B cell (primary cell): ENCODE data around the gene ATRAID. TPM values are rescaled to one million over a fixed set of nuclear protein-coding genes. Genes with fewer than 3 reads are reported as not detected.

Source experiments
- ATAC-seq: fragments of 200-7000 bp; cut with Tn5 transposase; one replicate; pipeline ENCODE4 v1.10.0; 2021; ENCODE audit warnings: low read depth, mild to moderate bottlenecking, moderate number of reproducible peaks, moderate library complexity
- CTCF ChIA-PET: fragments of 350-600 bp; sonication (Branson Sonifier 250); formaldehyde crosslinking; loops from one replicate; lab custom pipeline; 2021; ENCODE audit warnings: antibody characterized with exemption, inconsistent platforms; lab: Charles Lee
- POLR2A ChIA-PET: fragments of 350-600 bp; sonication (Branson Sonifier 250); formaldehyde crosslinking; loops from one replicate; lab custom pipeline; 2021; ENCODE audit warnings: antibody characterized with exemption; lab: Charles Lee
- DNase-seq: peaks from one replicate; pipeline ENCODE4 v3.0.0; 2013
- H2AFZ ChIP-seq: 2 replicates; pipeline ENCODE4 v1.6.1; 2012; ENCODE audit warnings: mild to moderate bottlenecking, low read depth, low read length; ENCODE audit not compliant: insufficient read depth, poor library complexity, severe bottlenecking
- H3K27ac ChIP-seq, 2 donors: 1 replicate in 1 of 2; 2 replicates in 1 of 2; pipeline ENCODE4 v1.5.1; 2012 to 2013; ENCODE audit warnings: low read length in 2 of 2, mild to moderate bottlenecking in 2 of 2, moderate library complexity in 1 of 2
- H3K27me3 ChIP-seq, 4 experiments: fragments of 200-600 bp in 1 of 4; sonication (generic) in 1 of 4; replicated peaks in 1 of 4; 1 replicate in 2 of 4; 2 replicates in 2 of 4; pipeline versions ENCODE4 v1.6.1 to v1.7.0; 2013 to 2016; ENCODE audit warnings: low read length in 3 of 4, mild to moderate bottlenecking in 2 of 4, mixed read lengths in 1 of 4, moderate library complexity in 1 of 4; ENCODE audit not compliant: insufficient read depth in 4 of 4, control insufficient read depth in 3 of 4; ENCODE audit errors: control extremely low read depth in 1 of 4
- H3K36me3 ChIP-seq, 2 experiments: replicated peaks in 1 of 2; 1 replicate in 1 of 2; 2 replicates in 1 of 2; pipeline versions ENCODE4 v1.6.1 to v1.7.1; 2013; ENCODE audit warnings: low read length in 1 of 2; ENCODE audit not compliant: insufficient read depth in 2 of 2, control insufficient read depth in 1 of 2; ENCODE audit errors: control extremely low read depth in 1 of 2, extremely low read depth in 1 of 2
- H3K4me1 ChIP-seq, 2 donors: fragments of 200-600 bp in 1 of 2; sonication (generic) in 1 of 2; 1 replicate in 1 of 2; 2 replicates in 1 of 2; pipeline versions ENCODE4 v1.5.1 to v1.6.1; 2013 to 2017; ENCODE audit warnings: low read length in 2 of 2; ENCODE audit not compliant: control insufficient read depth in 2 of 2, insufficient read depth in 2 of 2
- H3K4me2 ChIP-seq: replicated peaks from 2 replicates; pipeline ENCODE3; 2012; ENCODE audit warnings: mild to moderate bottlenecking, low read depth, low read length; ENCODE audit not compliant: poor library complexity, severe bottlenecking
- H3K4me3 ChIP-seq, 5 experiments: fragments of 200-600 bp in 1 of 5; sonication (generic) in 1 of 5; 1 replicate in 3 of 5; 2 replicates in 2 of 5; pipeline versions ENCODE4 v1.5.1 to v1.7.0; 2011 to 2016; ENCODE audit warnings: low read length in 4 of 5, mild to moderate bottlenecking in 4 of 5, low read depth in 2 of 5, control low read depth in 1 of 5, moderate library complexity in 1 of 5; ENCODE audit not compliant: insufficient read depth in 1 of 5; ENCODE audit errors: control extremely low read depth in 1 of 5, extremely low read depth in 1 of 5
- H3K79me2 ChIP-seq: fragments of 200-600 bp; sonication (generic); one replicate; pipeline ENCODE4 v1.6.0; 2016; ENCODE audit warnings: low read length; ENCODE audit not compliant: control insufficient read depth, insufficient read depth
- H3K9ac ChIP-seq: fragments of 200-600 bp; sonication (generic); 2 replicates; pipeline ENCODE4 v1.6.1; 2017; ENCODE audit warnings: mild to moderate bottlenecking, low read length, moderate library complexity
- H3K9me3 ChIP-seq, 3 donors: one replicate each; pipeline versions ENCODE4 v1.6.1 to v1.7.1; 2013; ENCODE audit warnings: low read length in 2 of 3; ENCODE audit not compliant: control insufficient read depth in 2 of 3, insufficient read depth in 1 of 3; ENCODE audit errors: control extremely low read depth in 1 of 3
- H4K20me1 ChIP-seq: 2 replicates; pipeline ENCODE4 v1.6.0; 2012; ENCODE audit warnings: mild to moderate bottlenecking, low read length; ENCODE audit not compliant: insufficient read depth, control insufficient read depth, poor library complexity, severe bottlenecking
- H3K27ac Mint-ChIP-seq: one replicate; pipeline ENCODE4 v1.8.0; 2021; ENCODE audit warnings: mixed read lengths
- H3K27me3 Mint-ChIP-seq: one replicate; pipeline ENCODE4 v1.8.0; 2021; ENCODE audit warnings: mixed read lengths
- H3K4me1 Mint-ChIP-seq: one replicate; pipeline ENCODE4 v1.8.0; 2021; ENCODE audit warnings: mixed read lengths
- H3K4me3 Mint-ChIP-seq: one replicate; pipeline ENCODE4 v1.8.0; 2021; ENCODE audit warnings: mixed read lengths
- H3K9me3 Mint-ChIP-seq: one replicate; pipeline ENCODE4 v1.8.0; 2022; ENCODE audit warnings: mixed read lengths; ENCODE audit not compliant: insufficient read depth
- EZH2 ChIP-seq: IDR thresholded peaks from 2 replicates; pipeline ENCODE4 v1.6.1; 2012; ENCODE audit warnings: borderline replicate concordance, low read depth, mild to moderate bottlenecking, moderate library complexity, low read length; ENCODE audit not compliant: insufficient read depth, poor library complexity, severe bottlenecking
- WGBS: methylation state at CpG from one replicate; pipeline ENCODE4 v1.1.5; 2013; ENCODE audit warnings: missing lambda C conversion rate; ENCODE audit not compliant: insufficient coverage; 5-methylcytosine and 5-hydroxymethylcytosine counted together
- intact Hi-C: fragments of 100-400 bp; cut with micrococcal nuclease; formaldehyde crosslinking; loops from one replicate; pipeline ENCODE4 v1.10.0; 2022
- polyA plus RNA-seq: library from polyadenylated mRNA; depleted of rRNA; stranded (reverse); fragments of >200 nt; gene quantifications from 2 replicates; pipeline ENCODE4 v1.2.3, GENCODE V29; 2012
- total RNA-seq, 2 donors: library from RNA; stranded (reverse); fragments of 120-200 nt in 1 of 2; gene quantifications; 1 replicate in 1 of 2; 2 replicates in 1 of 2; pipeline versions ENCODE4 v1.2.3 to v1.2.4, GENCODE V29; 2013 to 2022
- TF ChIP-seq, protein P1 (sequence below): fragments of 200-600 bp; IDR thresholded peaks from one replicate; pipeline ENCODE4 v1.8.0; 2022; ENCODE audit warnings: antibody characterized with exemption, mild to moderate bottlenecking

The ATRAID gene
- total and polyA plus RNA-seq, 2 donors (not counting 1 experiment from before 2014, with no cell fraction given): 88.8 to 117 TPM

DNA sequence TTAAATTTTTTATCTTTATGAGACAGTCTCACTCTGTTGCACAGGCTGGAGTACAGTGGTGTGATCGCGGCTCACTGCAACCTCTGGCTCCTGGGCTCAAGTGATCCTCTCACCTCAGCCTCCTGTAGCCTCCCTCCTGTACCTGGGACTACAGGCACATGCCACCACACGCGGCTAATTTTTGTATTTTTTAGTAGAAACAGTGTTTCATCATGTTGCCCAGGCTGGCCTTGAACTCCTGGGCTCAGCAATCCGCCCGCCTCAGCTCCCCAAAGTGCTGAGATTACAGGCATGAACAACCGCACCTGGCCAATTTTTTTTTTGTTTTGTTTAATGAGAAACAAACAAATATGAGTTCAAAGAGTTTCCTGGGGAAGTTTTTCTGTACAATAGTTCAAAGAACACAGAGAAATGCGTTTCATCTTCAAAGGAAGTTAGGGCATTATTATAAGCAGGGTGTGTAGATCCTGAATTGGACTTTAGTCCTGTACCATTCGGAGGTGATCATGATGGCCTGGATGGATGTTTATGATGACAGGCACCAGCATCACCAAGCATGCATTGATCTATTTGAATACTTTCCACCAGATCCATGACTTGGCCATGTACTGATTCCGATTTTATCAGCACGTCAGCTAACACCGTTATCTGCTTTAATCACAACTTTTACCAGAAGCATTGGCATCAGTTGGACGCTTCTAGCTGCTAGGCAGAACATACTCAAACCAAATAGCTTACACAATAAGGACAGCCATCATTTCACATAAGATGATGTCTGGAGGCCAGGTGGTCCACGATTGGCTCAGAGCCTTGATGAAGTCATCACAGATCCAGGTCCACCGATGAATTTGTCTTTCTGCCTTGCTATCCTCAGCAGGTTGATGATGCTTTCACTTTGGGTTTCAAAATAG lies 34.1 kb upstream of the ATRAID start:
- ATAC-seq (no peak), DNase-seq (no peak)
- no peak for TF ChIP-seq EZH2
- TF ChIP-seq, protein P1, sequence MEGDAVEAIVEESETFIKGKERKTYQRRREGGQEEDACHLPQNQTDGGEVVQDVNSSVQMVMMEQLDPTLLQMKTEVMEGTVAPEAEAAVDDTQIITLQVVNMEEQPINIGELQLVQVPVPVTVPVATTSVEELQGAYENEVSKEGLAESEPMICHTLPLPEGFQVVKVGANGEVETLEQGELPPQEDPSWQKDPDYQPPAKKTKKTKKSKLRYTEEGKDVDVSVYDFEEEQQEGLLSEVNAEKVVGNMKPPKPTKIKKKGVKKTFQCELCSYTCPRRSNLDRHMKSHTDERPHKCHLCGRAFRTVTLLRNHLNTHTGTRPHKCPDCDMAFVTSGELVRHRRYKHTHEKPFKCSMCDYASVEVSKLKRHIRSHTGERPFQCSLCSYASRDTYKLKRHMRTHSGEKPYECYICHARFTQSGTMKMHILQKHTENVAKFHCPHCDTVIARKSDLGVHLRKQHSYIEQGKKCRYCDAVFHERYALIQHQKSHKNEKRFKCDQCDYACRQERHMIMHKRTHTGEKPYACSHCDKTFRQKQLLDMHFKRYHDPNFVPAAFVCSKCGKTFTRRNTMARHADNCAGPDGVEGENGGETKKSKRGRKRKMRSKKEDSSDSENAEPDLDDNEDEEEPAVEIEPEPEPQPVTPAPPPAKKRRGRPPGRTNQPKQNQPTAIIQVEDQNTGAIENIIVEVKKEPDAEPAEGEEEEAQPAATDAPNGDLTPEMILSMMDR: no peak
- Mint-ChIP-seq H3K4me1 (no peaks in the 10 kb centered on the region), H3K27ac (no peak overlapping the region), H3K4me3 (no peak overlapping the region), H3K9me3 (no peaks in the 10 kb centered on the region), H3K27me3 (peaks cover 35% of the 10 kb centered on the region)
- Histone ChIP-seq H3K9me3 (no peaks in the 10 kb centered on the region), H3K27ac (no peak overlapping the region), H3K9ac (no peak overlapping the region), H2AFZ (no peak overlapping the region), H3K4me2 (no peak overlapping the region), H3K4me3 (no peak overlapping the region), H4K20me1 (no peaks in the 10 kb centered on the region), H3K79me2 (no peaks in the 10 kb centered on the region), H3K4me1 (no peaks in the 10 kb centered on the region), H3K27me3 (peaks cover 0 to 14% (median 6%) of the 10 kb centered on the region in 4 experiments), H3K36me3 (no peaks in the 10 kb centered on the region)
- ChIA-PET POLR2A (no interaction called here), CTCF (no interaction called here)
- WGBS: 89% methylated on average over 10 of the region's 15 CpGs
- intact Hi-C loops: no loop called here

GRCh38 chr2:27178469-27178868 lies 33.4 kb upstream of the ATRAID start:
- Mint-ChIP-seq H3K27me3 (peaks cover 35% of the 10 kb centered on the region), H3K4me3 (no peak overlapping the region), H3K4me1 (no peaks in the 10 kb centered on the region), H3K27ac (no peak overlapping the region), H3K9me3 (no peaks in the 10 kb centered on the region)
- DNase-seq (no peak), ATAC-seq (no peak)
- no peaks in the 10 kb centered on the region for H3K36me3 ChIP-seq
- ChIA-PET CTCF (no interaction called here), POLR2A (no interaction called here)
- H3K4me3 ChIP-seq: no peak overlapping the region
- no peak overlapping the region for H3K27ac ChIP-seq
- no peak overlapping the region for H2AFZ ChIP-seq
- H3K4me2 ChIP-seq: no peak overlapping the region
- H3K9me3 ChIP-seq: no peaks in the 10 kb centered on the region
- H3K9ac ChIP-seq: no peak overlapping the region
- WGBS: no CpG with 5 or more reads among the region's 3 CpGs
- no peaks in the 10 kb centered on the region for H3K79me2 ChIP-seq
- no peaks in the 10 kb centered on the region for H4K20me1 ChIP-seq
- no peaks in the 10 kb centered on the region for H3K4me1 ChIP-seq
- intact Hi-C loops: no loop called here
- TF ChIP-seq, protein P1: no peak
- TF ChIP-seq EZH2: no peak
- peaks cover 0 to 14% (median 6%) of the 10 kb centered on the region in 4 experiments for H3K27me3 ChIP-seq
